GM21825 (cell line): Measurements from ENCODE around the gene WDTC1.

Source experiments
- ATAC-seq: cut with Tn5 transposase; IDR thresholded peaks from one replicate; pipeline ENCODE4 v1.9.1; 2021; ENCODE audit warnings: mild to moderate bottlenecking, moderate library complexity; ENCODE audit not compliant: unreplicated experiment

The WDTC1 gene

DNA sequence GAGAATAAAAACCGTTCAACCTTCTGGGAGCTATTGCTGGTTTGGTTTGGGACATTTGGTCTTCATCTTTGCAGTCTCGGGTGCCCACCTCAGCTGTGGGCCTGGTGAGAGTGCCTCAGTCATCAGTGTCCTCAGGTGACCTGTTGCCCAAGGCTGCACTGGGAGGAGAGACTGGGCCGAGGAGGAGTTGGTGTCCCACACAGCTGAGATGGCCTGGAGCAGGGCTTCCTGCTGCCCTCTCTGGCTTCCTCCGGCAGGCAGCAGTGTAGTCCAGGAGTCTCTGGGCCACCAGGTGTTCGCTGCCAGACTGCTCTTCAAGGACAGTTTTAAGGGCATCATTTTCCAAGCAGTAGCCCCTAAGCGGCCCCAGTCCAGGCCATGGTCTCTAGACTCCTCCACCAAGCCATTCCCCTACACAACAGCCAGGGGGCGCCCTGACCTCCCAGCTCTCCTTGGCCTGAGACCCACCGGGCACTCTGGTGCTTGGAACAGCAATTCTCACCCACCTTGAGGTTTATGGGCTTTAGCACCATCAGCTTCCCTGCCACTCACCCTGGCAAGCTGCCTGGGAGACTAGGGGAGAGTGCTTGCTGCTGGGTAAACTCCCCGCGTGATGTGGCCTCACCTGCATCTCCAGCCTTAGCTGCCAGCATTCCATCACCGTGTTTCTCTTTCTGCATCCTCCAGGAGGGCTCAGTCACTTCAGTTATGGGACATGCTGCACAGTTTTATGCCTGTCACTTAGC is 98.3 kb downstream of the WDTC1 start:
- no peak for ATAC-seq

GRCh38 chr1:27333717-27334279 is 99.4 kb downstream of the WDTC1 start:
- no peak for ATAC-seq

DNA sequence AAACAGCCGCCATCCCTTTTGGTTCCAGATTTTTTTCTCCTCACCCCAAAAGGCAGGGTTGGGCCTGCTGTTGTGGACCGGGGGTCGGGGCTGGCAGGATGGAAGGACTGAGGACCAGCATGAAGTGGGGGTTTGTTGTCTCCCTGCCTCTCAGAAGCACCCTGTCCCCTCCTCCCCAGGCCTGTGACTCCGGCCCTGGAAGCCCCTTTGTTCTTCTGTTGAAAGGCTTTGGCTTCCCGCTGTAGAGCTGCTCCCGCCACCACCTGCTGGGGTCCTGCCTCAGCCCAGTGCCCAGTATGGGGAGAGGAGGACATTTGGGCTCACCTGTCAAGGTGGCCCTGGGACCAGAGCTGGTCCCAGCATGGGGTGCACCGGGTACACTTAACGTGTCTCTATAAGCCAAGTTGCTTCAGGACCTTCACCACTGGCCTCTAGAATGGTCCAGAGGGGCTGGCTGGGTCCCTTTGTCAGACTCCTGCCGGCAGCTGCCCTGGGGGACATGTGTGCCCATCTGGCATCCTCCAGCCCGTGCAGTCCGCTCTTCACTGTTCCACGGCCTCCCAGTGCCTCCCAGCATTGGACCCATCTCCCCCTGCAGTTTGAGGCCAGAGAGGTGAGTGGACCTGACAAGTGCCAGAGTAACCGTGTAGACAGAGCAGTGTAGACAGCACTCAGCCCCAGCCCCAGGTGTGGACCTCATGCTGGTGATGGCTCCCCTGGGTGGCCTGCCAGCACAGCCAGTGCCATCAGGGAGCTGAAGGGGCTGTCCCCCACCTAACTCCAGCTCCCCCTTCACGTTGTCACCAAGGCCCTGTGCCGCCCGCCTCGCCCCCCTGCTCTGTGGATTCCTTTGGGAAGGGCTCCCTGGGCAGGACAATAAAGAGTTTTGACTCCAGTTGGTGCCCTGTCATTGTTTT is 101.3 kb downstream of the WDTC1 start:
- ATAC-seq: no peak

DNA sequence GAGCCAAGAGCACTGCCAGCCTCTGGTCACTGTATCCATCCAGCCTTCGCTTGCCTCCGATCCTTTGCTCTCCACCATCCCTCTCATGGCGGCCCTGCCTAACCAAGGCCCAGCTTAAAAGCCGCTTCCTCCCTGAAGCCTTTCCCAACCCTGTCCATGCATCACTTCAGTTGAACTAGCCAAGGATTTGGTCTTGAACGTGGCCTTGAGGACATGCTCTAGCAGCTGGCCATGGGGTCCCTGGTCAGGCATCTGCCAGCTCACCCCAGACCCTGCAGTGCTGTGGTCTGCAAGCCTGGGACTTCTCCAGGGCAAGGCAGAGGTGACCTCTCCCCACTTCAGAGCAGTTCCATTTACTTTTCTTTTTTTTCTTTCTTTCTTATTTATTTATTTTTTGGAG is 102.3 kb downstream of the WDTC1 start:
- no peak for ATAC-seq

- no peak for ATAC-seq
Observed at GRCh38 chr1:27338751-27339150, 104.3 kb downstream of the WDTC1 start.

DNA sequence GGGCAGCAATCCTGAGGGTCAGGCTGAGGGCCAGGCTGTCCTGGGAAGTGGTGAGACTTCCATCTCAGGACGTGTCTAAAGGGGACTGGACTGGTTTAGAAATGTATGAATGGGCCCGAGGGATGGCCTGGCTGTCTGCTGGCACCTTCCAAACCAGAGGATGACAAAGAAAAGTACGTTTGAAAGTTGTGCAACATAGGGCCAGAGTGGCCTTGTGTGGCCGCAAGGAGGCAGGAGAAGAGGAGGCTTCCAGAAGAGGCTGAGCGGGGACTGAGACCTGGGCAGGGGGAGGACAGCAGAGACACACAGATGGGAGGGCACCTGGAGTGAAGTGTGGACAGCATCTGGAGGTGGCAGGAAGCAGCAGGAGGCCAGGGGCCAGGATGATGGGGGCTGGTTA is 104.8 kb downstream of the WDTC1 start:
- ATAC-seq: no peak

- peak; percentile 51 for ATAC-seq
Observed at GRCh38 chr1:27341525-27342252, 107.3 kb downstream of the WDTC1 start, which contains the start of gene SYTL1. SYTL1 (plus strand) TSS chr1:27342022; CDS start chr1:27345335, 3,313 bp downstream.

- ATAC-seq: no peak
Observed at GRCh38 chr1:27342391-27342777, 108.0 kb downstream of the WDTC1 start.

- no peak for ATAC-seq
Observed at GRCh38 chr1:27342778-27343638, 108.6 kb downstream of the WDTC1 start.

- ATAC-seq: no peak
Observed at GRCh38 chr1:27343639-27344025, 109.2 kb downstream of the WDTC1 start.

- ATAC-seq: no peak
Observed at GRCh38 chr1:27345272-27345671, 110.8 kb downstream of the WDTC1 start.

DNA sequence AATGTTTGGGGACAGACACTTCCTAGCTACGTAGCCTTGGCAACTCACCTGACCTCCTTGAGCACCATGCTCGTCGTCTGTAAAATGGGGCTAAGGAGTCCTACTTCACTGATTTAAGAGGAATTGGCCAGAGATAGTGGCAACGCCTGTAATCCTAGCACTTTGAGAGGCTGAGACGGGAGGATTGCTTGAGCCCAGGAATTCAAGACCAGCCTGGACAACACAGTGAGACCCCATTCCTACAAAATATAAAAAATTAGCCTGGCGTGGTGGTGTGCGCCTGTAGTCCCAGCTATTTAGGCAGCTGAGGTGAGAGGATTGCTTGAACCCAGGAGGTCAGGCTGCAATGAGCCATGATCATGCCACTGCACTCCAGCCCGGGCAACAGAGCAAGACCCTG is 111.9 kb downstream of the WDTC1 start:
- no peak for ATAC-seq

DNA sequence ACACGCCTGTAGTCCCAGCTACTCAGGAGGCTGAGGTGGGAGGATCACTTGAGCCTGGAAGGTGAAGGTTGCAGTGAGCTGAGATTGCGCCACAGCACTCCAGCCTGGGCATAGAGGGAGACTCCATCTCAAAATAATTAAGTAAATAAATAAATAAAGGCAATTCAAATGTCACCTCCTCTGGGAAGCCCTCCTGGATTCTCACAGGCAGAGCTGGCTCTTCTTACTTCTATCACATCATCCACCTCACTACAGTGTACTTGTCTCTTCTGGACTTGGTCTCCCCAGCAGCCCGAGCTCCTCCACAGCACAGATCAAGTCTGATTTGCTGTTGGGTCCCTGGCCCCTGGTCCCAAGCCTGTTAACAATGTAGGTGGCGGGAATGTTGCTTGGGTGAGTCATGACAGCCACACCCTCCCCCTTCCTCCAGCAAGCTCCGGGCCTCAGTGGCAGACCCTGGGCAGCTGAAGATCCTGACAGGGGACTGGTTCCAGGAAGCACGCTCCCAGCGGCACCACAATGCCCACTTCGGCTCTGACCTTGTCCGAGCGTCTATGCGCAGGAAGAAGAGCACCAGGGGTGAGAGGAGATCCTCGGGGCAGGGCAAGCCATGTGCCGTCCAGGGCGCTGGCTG is 112.7 kb downstream of the WDTC1 start:
- ATAC-seq: no peak

DNA sequence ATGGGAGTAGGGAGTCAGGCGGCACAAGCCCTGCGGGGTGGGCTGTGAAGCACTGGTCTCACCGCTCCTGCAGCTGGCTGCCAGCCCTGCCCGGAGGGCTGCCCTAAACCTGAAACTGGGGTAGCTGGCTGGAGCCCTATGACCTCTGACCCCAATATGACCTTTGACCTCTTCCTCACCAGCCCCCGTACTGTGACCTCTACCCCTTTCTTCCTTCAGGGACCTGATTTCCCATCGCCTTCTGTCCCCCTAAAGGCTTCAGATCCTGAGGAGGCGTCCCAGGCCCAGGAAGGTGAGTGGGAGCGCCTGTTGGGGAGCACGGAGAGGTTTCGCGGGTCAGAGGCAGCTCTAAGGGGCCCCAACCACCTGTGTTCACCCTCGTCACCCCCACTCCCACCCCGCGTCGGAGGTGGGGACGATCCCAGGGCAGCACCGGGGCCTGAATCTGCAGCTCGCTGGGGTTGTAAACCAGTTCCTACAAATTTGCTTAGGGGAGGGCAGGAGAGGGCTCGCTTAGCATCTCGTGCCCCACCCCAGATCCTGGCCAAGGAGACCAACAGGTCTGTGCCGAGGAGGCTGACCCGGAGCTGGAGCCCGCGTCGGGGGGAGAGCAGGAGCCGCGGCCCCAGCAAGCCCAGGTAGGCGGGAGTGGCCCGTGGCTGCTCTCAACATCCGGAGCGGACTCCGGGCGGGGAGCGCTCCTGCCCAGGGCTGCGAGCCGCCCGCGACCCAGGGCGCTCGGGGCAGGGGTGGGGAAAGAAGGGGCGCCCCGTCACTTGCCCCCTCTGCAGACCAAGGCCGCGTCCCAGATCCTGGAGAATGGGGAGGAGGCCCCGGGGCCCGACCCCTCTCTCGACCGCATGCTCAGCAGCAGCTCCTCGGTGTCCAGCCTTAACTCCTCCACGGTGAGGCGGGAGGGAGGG is 114.7 kb downstream of the WDTC1 start:
- no peak for ATAC-seq

GRCh38 chr1:27349784-27350662 is 115.6 kb downstream of the WDTC1 start:
- ATAC-seq: no peak

DNA sequence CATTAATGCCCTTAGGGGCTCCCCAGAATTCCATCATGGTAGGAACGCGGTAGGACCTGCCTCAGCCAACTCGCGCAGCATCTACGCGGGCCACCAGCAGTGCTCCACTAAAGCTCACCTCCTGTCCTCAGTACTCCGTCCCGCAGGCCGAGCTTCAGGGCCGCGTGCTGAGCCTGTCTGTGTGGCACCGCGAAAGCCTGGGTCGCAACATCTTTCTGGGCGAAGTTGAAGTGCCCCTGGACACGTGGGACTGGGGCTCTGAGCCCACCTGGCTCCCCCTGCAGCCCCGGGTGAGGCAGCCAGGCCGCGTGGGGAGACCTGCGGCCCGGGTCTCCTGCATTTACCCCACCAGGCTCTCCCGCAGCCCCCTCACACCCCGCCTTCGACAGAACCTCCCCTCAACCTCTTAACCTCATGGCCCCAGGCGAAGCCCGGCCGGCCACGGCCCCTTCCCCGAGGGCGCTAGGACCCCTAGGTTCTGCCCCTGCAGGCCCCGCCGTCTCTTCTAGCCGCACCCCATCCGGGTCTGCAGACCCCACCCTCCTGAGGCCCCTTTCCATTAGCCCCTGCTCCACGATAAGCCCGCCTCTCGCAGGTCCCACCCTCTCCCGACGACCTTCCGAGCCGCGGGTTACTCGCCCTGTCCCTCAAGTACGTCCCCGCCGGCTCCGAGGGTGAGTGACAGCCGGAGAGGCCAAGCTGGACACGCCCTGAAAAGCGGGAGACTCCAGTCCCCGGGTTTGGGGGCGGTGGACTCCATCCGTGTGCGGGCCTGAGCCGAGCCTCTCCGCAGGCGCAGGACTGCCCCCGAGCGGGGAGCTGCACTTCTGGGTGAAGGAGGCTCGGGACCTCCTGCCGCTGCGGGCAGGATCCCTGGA is 116.5 kb downstream of the WDTC1 start:
- ATAC-seq: no peak
